ENCODE data around the gene NLK. TPM values are rescaled to one million over a fixed set of nuclear protein-coding genes. Genes with fewer than 3 reads are reported as not detected.

Gene NLK
- total and polyA plus RNA-seq, 10 of the 15 experiments (the other 5 are each of a cell fraction or from before 2014, with no cell fraction given): 5.0 to 22.9 (median 15.0) TPM

DNA sequence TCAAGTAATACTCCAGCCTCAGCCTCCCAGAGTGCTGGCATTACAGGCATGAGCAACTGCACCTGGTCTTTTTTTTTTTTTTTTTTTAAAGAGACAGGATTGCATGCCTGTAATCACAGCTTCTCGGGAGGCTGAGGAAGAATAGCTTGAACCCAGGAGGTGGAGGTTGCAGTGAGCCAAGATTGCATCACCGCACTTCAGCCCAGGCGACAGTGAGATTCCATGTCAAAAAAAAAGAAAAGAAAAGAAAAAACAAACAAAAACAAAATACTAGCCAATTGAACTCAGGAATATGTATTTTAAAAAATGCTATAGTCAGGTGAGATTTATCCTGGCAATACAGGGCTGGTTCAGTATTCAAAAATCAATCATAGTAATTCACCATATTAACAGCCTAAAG, 158.8 kb downstream of the NLK start:
- SMC1A ChIA-PET (ENCODE audit: uncharacterized antibody, unreplicated experiment): no interaction called here
- no peaks in the 10 kb centered on the region for H3K27me3 ChIP-seq (replicated peaks in 1 of 2; ENCODE audit: control insufficient read depth in 2 of 2, insufficient read depth in 2 of 2, low read length in 1 of 2)
- no peaks in the 10 kb centered on the region for H3K79me2 ChIP-seq (ENCODE audit: control insufficient read depth, insufficient read depth, low read length)
- CTCF ChIA-PET: interaction anchor here (0.7 to 1.1 kb wide), 2 partner anchors 11 to 32 kb away, joined by 3 to 4 read pairs; no protein-coding TSS in a partner anchor
- no peak overlapping the region for H2AFZ ChIP-seq (ENCODE audit: control insufficient read depth, low read depth, low read length)
- DNase-seq (ENCODE audit: low read depth, low spot score) (no peak), FAIRE-seq (no peak), ATAC-seq (no peak)
- H3K27ac ChIP-seq (ENCODE audit: control insufficient read depth, insufficient read depth): no peak overlapping the region
- no peaks in the 10 kb centered on the region for H3K9me3 ChIP-seq (replicated peaks; ENCODE audit: control insufficient read depth, insufficient read depth, low read length)
- RAD21 ChIA-PET (ENCODE audit: unreplicated experiment): no interaction called here
- in situ Hi-C loops (cut with MboI): no loop called here
- H3K4me3 ChIP-seq: no peak overlapping the region
- TF ChIP-seq LARP7 (IDR thresholded peaks at IDR 0.05): no peak
- no peak for TF ChIP-seq GATAD2B (conservative IDR thresholded peaks at IDR 0.05; ENCODE audit: low read depth)
- TF ChIP-seq TAF1 (IDR thresholded peaks at IDR 0.05; ENCODE audit: borderline replicate concordance, low read depth, low read length): no peak
- TF ChIP-seq, protein P1, sequence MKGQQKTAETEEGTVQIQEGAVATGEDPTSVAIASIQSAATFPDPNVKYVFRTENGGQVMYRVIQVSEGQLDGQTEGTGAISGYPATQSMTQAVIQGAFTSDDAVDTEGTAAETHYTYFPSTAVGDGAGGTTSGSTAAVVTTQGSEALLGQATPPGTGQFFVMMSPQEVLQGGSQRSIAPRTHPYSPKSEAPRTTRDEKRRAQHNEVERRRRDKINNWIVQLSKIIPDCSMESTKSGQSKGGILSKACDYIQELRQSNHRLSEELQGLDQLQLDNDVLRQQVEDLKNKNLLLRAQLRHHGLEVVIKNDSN (IDR thresholded peaks at IDR 0.05; ENCODE audit: borderline replicate concordance, extremely low read length, insufficient read depth, low read depth, low read length): no peak
- no peak for TF ChIP-seq IKZF1 (conservative IDR thresholded peaks at IDR 0.05)
- intact Hi-C loops (cut with micrococcal nuclease; ENCODE audit: unreplicated experiment): no loop called here
- no TSS peak for BruUV-seq (replicated peaks)
- POLR2A ChIA-PET: interaction anchor here (0.6 kb wide), 1 partner anchor 54 kb away, joined by 4 read pairs; no protein-coding TSS in a partner anchor
- H3K4me2 ChIP-seq (ENCODE audit: control insufficient read depth, insufficient read depth): no peak overlapping the region
- no peaks in the 10 kb centered on the region for H4K20me1 ChIP-seq (ENCODE audit: control insufficient read depth, insufficient read depth)
- H3K9ac ChIP-seq (ENCODE audit: control insufficient read depth, insufficient read depth, low read length): no peak overlapping the region
- no peaks in the 10 kb centered on the region for H3K4me1 ChIP-seq (ENCODE audit: control insufficient read depth, insufficient read depth, low read length)
- no peaks in the 10 kb centered on the region; a peak in 1 of 4 replicates for H3K36me3 ChIP-seq (ENCODE audit: control insufficient read depth in 2 of 2, insufficient read depth in 2 of 2, low read length in 1 of 2)
- WGBS (ENCODE audit: insufficient coverage, insufficient replicate concordance, low lambda C conversion rate, missing lambda C conversion rate): 97% methylated on average over 3 of the region's 3 CpGs

DNA sequence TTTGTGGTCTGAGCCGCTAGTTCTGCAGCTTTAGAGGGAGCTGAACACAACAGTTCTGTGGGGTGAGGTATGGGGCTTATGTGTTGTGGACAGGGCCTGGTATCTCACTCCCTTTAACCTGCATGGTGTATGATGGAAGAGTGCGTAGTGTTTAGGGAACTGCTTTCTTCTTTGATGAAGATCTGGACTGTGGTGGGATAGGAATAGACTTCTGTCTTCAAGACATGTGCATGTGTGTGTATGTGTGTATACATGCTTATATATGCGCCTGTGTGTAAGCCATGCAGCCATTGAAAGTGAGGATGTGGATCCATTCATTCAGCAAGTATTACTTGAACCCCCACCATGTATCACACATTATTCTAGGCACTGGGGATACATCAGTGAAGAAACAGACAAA, 161.8 kb downstream of the NLK start:
- H3K4me2 ChIP-seq (ENCODE audit: control insufficient read depth, insufficient read depth): no peak overlapping the region
- CTCF ChIA-PET: interaction anchor here (0.5 to 1.3 kb wide), 3 partner anchors 29 to 323 kb away, joined by 3 read pairs; no protein-coding TSS in a partner anchor
- in situ Hi-C loops (cut with MboI) (no loop called here), intact Hi-C loops (cut with micrococcal nuclease; ENCODE audit: unreplicated experiment) (no loop called here)
- 45% methylated on average over 3 of the region's 3 CpGs for WGBS (ENCODE audit: insufficient coverage, insufficient replicate concordance, low lambda C conversion rate, missing lambda C conversion rate)
- no peak for FAIRE-seq
- no peaks in the 10 kb centered on the region for H3K36me3 ChIP-seq (ENCODE audit: control insufficient read depth in 2 of 2, insufficient read depth in 2 of 2, low read length in 1 of 2)
- H3K4me3 ChIP-seq: no peak overlapping the region
- no peak overlapping the region for H3K9ac ChIP-seq (ENCODE audit: control insufficient read depth, insufficient read depth, low read length)
- DNase-seq (ENCODE audit: low read depth, low spot score): no peak
- no peak overlapping the region for H3K27ac ChIP-seq (ENCODE audit: control insufficient read depth, insufficient read depth)
- H3K9me3 ChIP-seq (replicated peaks; ENCODE audit: control insufficient read depth, insufficient read depth, low read length): no peaks in the 10 kb centered on the region
- H3K27me3 ChIP-seq (replicated peaks in 1 of 2; ENCODE audit: control insufficient read depth in 2 of 2, insufficient read depth in 2 of 2, low read length in 1 of 2): no peaks in the 10 kb centered on the region
- H4K20me1 ChIP-seq (ENCODE audit: control insufficient read depth, insufficient read depth): no peaks in the 10 kb centered on the region
- no peaks in the 10 kb centered on the region for H3K79me2 ChIP-seq (ENCODE audit: control insufficient read depth, insufficient read depth, low read length)
- POLR2A ChIA-PET: no interaction called here
- RAD21 ChIA-PET (ENCODE audit: unreplicated experiment): no interaction called here
- ATAC-seq: no peak
- no peak overlapping the region for H2AFZ ChIP-seq (ENCODE audit: control insufficient read depth, low read depth, low read length)
- H3K4me1 ChIP-seq (ENCODE audit: control insufficient read depth, insufficient read depth, low read length): no peaks in the 10 kb centered on the region
- SMC1A ChIA-PET (ENCODE audit: uncharacterized antibody, unreplicated experiment): interaction anchor here (0.6 kb wide), 1 partner anchor 73 kb away, joined by 3 read pairs; no protein-coding TSS in a partner anchor
- BruUV-seq (replicated peaks): no TSS peak
- TF ChIP-seq ZSCAN29 (IDR thresholded peaks at IDR 0.05) (no peak), YBX1 (IDR thresholded peaks at IDR 0.05) (no peak), BACH1 (IDR thresholded peaks at IDR 0.05; ENCODE audit: borderline replicate concordance) (no peak), ZBED1 (IDR thresholded peaks at IDR 0.05; ENCODE audit: borderline replicate concordance) (no peak), CBX5 (IDR thresholded peaks at IDR 0.05; ENCODE audit: low read depth) (no peak), MEF2A (IDR thresholded peaks at IDR 0.05; ENCODE audit: insufficient read depth, low read depth, low read length) (no peak)
- TF ChIP-seq, protein P2, sequence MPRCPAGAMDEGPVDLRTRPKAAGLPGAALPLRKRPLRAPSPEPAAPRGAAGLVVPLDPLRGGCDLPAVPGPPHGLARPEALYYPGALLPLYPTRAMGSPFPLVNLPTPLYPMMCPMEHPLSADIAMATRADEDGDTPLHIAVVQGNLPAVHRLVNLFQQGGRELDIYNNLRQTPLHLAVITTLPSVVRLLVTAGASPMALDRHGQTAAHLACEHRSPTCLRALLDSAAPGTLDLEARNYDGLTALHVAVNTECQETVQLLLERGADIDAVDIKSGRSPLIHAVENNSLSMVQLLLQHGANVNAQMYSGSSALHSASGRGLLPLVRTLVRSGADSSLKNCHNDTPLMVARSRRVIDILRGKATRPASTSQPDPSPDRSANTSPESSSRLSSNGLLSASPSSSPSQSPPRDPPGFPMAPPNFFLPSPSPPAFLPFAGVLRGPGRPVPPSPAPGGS (IDR thresholded peaks at IDR 0.05; ENCODE audit: borderline replicate concordance, insufficient read depth, low read depth, low read length, poor library complexity, severe bottlenecking): no peak
- TF ChIP-seq, protein P3, sequence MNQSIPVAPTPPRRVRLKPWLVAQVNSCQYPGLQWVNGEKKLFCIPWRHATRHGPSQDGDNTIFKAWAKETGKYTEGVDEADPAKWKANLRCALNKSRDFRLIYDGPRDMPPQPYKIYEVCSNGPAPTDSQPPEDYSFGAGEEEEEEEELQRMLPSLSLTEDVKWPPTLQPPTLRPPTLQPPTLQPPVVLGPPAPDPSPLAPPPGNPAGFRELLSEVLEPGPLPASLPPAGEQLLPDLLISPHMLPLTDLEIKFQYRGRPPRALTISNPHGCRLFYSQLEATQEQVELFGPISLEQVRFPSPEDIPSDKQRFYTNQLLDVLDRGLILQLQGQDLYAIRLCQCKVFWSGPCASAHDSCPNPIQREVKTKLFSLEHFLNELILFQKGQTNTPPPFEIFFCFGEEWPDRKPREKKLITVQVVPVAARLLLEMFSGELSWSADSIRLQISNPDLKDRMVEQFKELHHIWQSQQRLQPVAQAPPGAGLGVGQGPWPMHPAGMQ (IDR thresholded peaks at IDR 0.05; ENCODE audit: borderline replicate concordance): no peak

Measured in GM12878 (cell line).